Thyroid gland (tissue), 4 donors: ENCODE measurements around the gene PAGR1. TPM values are rescaled to one million over a fixed set of nuclear protein-coding genes. Genes with fewer than 3 reads are reported as not detected.

Experiments
- small RNA-seq: library from RNA; depleted of rRNA; stranded (forward); fragments of <200 nt; gene quantifications from one replicate; pipeline ENCODE3, GENCODE V24; 2016
- total RNA-seq, 4 donors: library from RNA; depleted of rRNA; stranded (reverse); fragments of >200 nt; gene quantifications; one replicate each; pipeline ENCODE4 v1.2.3, GENCODE V29; 2016

The PAGR1 gene
- total RNA-seq, 4 donors from 2014 or later, result 38.2 to 75.0 (median 55.2) TPM

Small RNA genes lying within 50 kb of the gene (small RNA-seq; reads per million reads assigned to genes)
- not detected for gene AC009133.6
- not detected for gene AC120114.4

Other genes with a start within 250 kb of the PAGR1 start
- gene SPN, start 152.9 kb upstream of the PAGR1 start, total RNA-seq, result 1 to 10 TPM in 1 of 4 donors, under 1 TPM in 3; 0.67 to 3.4 (median 0.86) TPM
- 1 to 10 TPM; 1.7 to 5.6 (median 3.0) TPM for gene QPRT, start 137.0 kb upstream of the PAGR1 start, total RNA-seq
- under 1 TPM; 0.22 to 0.83 (median 0.37) TPM for gene C16orf54, start 70.2 kb upstream of the PAGR1 start, total RNA-seq
- not detected for gene ZG16, start 37.9 kb upstream of the PAGR1 start, total RNA-seq
- gene KIF22, start 25.4 kb upstream of the PAGR1 start, total RNA-seq, result 10 to 100 TPM; 38.4 to 68.6 (median 57.2) TPM
- gene MAZ, start 9.6 kb upstream of the PAGR1 start, total RNA-seq, result 100 to 1,000 TPM in 2 of 4 donors, 10 to 100 TPM in 2; 80.4 to 132 (median 107) TPM
- gene PRRT2, start 4.0 kb upstream of the PAGR1 start, total RNA-seq, result 1 to 10 TPM in 3 of 4 donors, under 1 TPM in 1; 0.89 to 4.0 (median 2.4) TPM
- gene MVP, start 4.3 kb downstream of the PAGR1 start, total RNA-seq, result 100 to 1,000 TPM in 1 of 4 donors, 10 to 100 TPM in 3; 70.1 to 127 (median 90.6) TPM
- gene CDIPT, start 47.1 kb downstream of the PAGR1 start, total RNA-seq, result 100 to 1,000 TPM in 2 of 4 donors, 10 to 100 TPM in 2; 79.3 to 122 (median 99.3) TPM
- 1 to 10 TPM in 2 of 4 donors, under 1 TPM in 2; 0.33 to 1.5 (median 0.79) TPM for gene SEZ6L2, start 83.4 kb downstream of the PAGR1 start, total RNA-seq
- gene ASPHD1, start 84.3 kb downstream of the PAGR1 start, total RNA-seq, result not detected
- gene KCTD13, start 110.1 kb downstream of the PAGR1 start, total RNA-seq, result 10 to 100 TPM in 3 of 4 donors, 1 to 10 TPM in 1; 9.8 to 27.5 (median 15.5) TPM
- gene TMEM219, start 145.9 kb downstream of the PAGR1 start, total RNA-seq, result 100 to 1,000 TPM in 3 of 4 donors, 10 to 100 TPM in 1; 93.2 to 140 (median 135) TPM
- 10 to 100 TPM; 48.8 to 62.6 (median 55.2) TPM for gene TAOK2, start 157.7 kb downstream of the PAGR1 start, total RNA-seq
- gene HIRIP3, start 179.5 kb downstream of the PAGR1 start, total RNA-seq, result 10 to 100 TPM; 10.7 to 23.1 (median 18.4) TPM
- gene INO80E, start 180.1 kb downstream of the PAGR1 start, total RNA-seq, result 100 to 1,000 TPM in 3 of 4 donors, 10 to 100 TPM in 1; 45.9 to 165 (median 142) TPM
- 1 to 10 TPM in 1 of 4 donors, under 1 TPM in 2, not detected in 1; 0.22 to 1.2 (median 0.94) TPM for gene DOC2A, start 194.9 kb downstream of the PAGR1 start, total RNA-seq
- gene C16orf92, start 207.0 kb downstream of the PAGR1 start, total RNA-seq, result not detected
- gene TLCD3B, start 215.1 kb downstream of the PAGR1 start, total RNA-seq, result under 1 TPM in 2 of 4 donors, not detected in 2; 0.54 to 0.79 TPM
- gene ALDOA, start 249.6 kb downstream of the PAGR1 start, total RNA-seq, result 1,000 to 10,000 TPM in 3 of 4 donors, 100 to 1,000 TPM in 1; 752 to 2,025 (median 1,174) TPM